ENCODE data around the gene KNG1. TPM values are rescaled to one million over a fixed set of nuclear protein-coding genes. Genes with fewer than 3 reads are reported as not detected.
A peak's percentile ranks its signal among the peaks of the same experiment; 100 is the strongest.

KNG1 gene
- total RNA-seq, 1 experiment from 2014 or later, result 0.25 TPM

DNA sequence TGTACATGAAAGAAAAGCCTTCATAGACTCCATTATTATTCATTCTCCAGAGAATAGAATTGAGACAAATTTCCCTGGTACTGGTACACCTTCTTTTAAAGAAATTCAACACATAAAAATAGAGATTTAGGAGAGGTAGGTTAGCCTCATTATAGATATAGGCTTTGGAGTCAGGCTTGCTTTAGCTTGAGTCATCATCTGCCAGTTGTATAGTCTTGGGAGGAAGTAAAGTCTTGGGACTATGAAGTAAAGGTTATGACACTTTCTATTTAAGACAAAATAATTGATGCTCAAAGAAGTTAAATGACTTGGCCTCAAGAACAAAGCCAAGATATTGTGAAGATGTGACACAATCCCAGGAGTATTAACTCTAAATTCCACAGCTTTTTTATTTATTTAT, 47.0 kb upstream of the KNG1 start:
- POLR2A ChIA-PET, result no interaction called here
- DNase-seq (ENCODE audit: low read depth, low spot score), result no peak

More for the DNA sequence above, 47.0 kb upstream of the KNG1 start:
- TF ChIP-seq, protein P1, sequence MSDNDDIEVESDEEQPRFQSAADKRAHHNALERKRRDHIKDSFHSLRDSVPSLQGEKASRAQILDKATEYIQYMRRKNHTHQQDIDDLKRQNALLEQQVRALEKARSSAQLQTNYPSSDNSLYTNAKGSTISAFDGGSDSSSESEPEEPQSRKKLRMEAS (IDR thresholded peaks at IDR 0.05), result no peak
- TF ChIP-seq POLR2AphosphoS5 (IDR thresholded peaks at IDR 0.05; ENCODE audit: low read depth, low read length) (no peak), CBX3 (IDR thresholded peaks at IDR 0.05; ENCODE audit: low read depth) (no peak), RAD21 (IDR thresholded peaks at IDR 0.05; ENCODE audit: low read depth) (no peak), SIN3A (IDR thresholded peaks at IDR 0.05; ENCODE audit: low read depth) (no peak), SP1 (IDR thresholded peaks at IDR 0.05; ENCODE audit: low read depth) (no peak), ZNF274 (IDR thresholded peaks at IDR 0.05; ENCODE audit: low read depth, low read length) (no peak), TCF7L2 (IDR thresholded peaks at IDR 0.05; ENCODE audit: borderline replicate concordance, extremely low read depth, insufficient read depth, insufficient read length) (no peak), YY1 (IDR thresholded peaks at IDR 0.05; ENCODE audit: extremely low read depth, insufficient replicate concordance, low read depth, low read length) (no peak), EGR1 (IDR thresholded peaks at IDR 0.05; ENCODE audit: low read depth) (no peak), SRF (IDR thresholded peaks at IDR 0.05; ENCODE audit: low read depth) (no peak), POLR2A (IDR thresholded peaks at IDR 0.05; ENCODE audit: borderline replicate concordance, extremely low read depth, insufficient read depth, insufficient read length) (no peak), CEBPB (IDR thresholded peaks at IDR 0.05; ENCODE audit: low read depth) (no peak), EZH2 (IDR thresholded peaks at IDR 0.05) (no peak)
- TF ChIP-seq, protein P2, sequence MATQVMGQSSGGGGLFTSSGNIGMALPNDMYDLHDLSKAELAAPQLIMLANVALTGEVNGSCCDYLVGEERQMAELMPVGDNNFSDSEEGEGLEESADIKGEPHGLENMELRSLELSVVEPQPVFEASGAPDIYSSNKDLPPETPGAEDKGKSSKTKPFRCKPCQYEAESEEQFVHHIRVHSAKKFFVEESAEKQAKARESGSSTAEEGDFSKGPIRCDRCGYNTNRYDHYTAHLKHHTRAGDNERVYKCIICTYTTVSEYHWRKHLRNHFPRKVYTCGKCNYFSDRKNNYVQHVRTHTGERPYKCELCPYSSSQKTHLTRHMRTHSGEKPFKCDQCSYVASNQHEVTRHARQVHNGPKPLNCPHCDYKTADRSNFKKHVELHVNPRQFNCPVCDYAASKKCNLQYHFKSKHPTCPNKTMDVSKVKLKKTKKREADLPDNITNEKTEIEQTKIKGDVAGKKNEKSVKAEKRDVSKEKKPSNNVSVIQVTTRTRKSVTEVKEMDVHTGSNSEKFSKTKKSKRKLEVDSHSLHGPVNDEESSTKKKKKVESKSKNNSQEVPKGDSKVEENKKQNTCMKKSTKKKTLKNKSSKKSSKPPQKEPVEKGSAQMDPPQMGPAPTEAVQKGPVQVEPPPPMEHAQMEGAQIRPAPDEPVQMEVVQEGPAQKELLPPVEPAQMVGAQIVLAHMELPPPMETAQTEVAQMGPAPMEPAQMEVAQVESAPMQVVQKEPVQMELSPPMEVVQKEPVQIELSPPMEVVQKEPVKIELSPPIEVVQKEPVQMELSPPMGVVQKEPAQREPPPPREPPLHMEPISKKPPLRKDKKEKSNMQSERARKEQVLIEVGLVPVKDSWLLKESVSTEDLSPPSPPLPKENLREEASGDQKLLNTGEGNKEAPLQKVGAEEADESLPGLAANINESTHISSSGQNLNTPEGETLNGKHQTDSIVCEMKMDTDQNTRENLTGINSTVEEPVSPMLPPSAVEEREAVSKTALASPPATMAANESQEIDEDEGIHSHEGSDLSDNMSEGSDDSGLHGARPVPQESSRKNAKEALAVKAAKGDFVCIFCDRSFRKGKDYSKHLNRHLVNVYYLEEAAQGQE (IDR thresholded peaks at IDR 0.05; ENCODE audit: low read depth), result no peak
- TF ChIP-seq, protein P3, sequence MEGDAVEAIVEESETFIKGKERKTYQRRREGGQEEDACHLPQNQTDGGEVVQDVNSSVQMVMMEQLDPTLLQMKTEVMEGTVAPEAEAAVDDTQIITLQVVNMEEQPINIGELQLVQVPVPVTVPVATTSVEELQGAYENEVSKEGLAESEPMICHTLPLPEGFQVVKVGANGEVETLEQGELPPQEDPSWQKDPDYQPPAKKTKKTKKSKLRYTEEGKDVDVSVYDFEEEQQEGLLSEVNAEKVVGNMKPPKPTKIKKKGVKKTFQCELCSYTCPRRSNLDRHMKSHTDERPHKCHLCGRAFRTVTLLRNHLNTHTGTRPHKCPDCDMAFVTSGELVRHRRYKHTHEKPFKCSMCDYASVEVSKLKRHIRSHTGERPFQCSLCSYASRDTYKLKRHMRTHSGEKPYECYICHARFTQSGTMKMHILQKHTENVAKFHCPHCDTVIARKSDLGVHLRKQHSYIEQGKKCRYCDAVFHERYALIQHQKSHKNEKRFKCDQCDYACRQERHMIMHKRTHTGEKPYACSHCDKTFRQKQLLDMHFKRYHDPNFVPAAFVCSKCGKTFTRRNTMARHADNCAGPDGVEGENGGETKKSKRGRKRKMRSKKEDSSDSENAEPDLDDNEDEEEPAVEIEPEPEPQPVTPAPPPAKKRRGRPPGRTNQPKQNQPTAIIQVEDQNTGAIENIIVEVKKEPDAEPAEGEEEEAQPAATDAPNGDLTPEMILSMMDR (IDR thresholded peaks at IDR 0.05 in 2 of 3, conservative IDR thresholded peaks at IDR 0.05 in 1 of 3; ENCODE audit: borderline replicate concordance in 1 of 3, insufficient read depth in 1 of 3, low read depth in 2 of 3, low read length in 2 of 3), result no peak
- TF ChIP-seq, protein P4, sequence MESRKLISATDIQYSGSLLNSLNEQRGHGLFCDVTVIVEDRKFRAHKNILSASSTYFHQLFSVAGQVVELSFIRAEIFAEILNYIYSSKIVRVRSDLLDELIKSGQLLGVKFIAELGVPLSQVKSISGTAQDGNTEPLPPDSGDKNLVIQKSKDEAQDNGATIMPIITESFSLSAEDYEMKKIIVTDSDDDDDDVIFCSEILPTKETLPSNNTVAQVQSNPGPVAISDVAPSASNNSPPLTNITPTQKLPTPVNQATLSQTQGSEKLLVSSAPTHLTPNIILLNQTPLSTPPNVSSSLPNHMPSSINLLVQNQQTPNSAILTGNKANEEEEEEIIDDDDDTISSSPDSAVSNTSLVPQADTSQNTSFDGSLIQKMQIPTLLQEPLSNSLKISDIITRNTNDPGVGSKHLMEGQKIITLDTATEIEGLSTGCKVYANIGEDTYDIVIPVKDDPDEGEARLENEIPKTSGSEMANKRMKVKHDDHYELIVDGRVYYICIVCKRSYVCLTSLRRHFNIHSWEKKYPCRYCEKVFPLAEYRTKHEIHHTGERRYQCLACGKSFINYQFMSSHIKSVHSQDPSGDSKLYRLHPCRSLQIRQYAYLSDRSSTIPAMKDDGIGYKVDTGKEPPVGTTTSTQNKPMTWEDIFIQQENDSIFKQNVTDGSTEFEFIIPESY (IDR thresholded peaks at IDR 0.05; ENCODE audit: extremely low read depth, insufficient replicate concordance, low read length), result no peak
- no peak overlapping the region for H3K27ac ChIP-seq (ENCODE audit: low read depth, low read length)
- H3K4me2 ChIP-seq (ENCODE audit: low read length), result peak overlapping the region; percentile 35
- H4K20me1 ChIP-seq (ENCODE audit: insufficient read depth), result no peaks in the 10 kb centered on the region
- no peaks in the 10 kb centered on the region for H3K9me2 ChIP-seq (ENCODE audit: insufficient read depth)
- peaks cover 12% of the 10 kb centered on the region; the same call in 1 of the 2 replicates for H3K27me3 ChIP-seq (ENCODE audit: insufficient read depth, low read length)
- H3K4me3 ChIP-seq (replicated peaks in 1 of 2; ENCODE audit: low read depth in 1 of 2, low read length in 2 of 2), result no peak overlapping the region
- H3K79me2 ChIP-seq (ENCODE audit: insufficient read depth, low read length), result no peaks in the 10 kb centered on the region
- no peaks in the 10 kb centered on the region for H3K9me3 ChIP-seq (ENCODE audit: control insufficient read depth in 1 of 2, insufficient read depth in 1 of 2, low read depth in 1 of 2, low read length in 2 of 2)
- intact Hi-C loops (cut with micrococcal nuclease), result no loop called here
- ChIA-PET RAD21 (ENCODE audit: low non-redundant PET in 1 of 2, low total read pairs in 2 of 2, uncharacterized antibody in 2 of 2, unreplicated experiment in 2 of 2) (no interaction called here), CTCF (interaction anchor here (0.8 to 1.2 kb wide), 2 partner anchors 55 to 83 kb away, joined by 3 read pairs; no protein-coding TSS in a partner anchor)
- no peaks in the 10 kb centered on the region for H3K36me3 ChIP-seq (ENCODE audit: control insufficient read depth in 1 of 2, insufficient read depth in 2 of 2, low read length in 2 of 2)
- H2AFZ ChIP-seq (ENCODE audit: low read depth, low read length, poor library complexity, severe bottlenecking), result peak overlapping the region; percentile 78
- ATAC-seq, result 0 out of 2 replicates have a peak, but pooled peaks have one; percentile 16
- BruUV-seq (replicated peaks), result TSS peak; percentile 90
- no peak overlapping the region for H3K9ac ChIP-seq (ENCODE audit: low read length)
- H3K4me1 ChIP-seq (ENCODE audit: control insufficient read depth in 1 of 2, insufficient read depth in 2 of 2, low read length in 2 of 2), result peaks cover 5 to 20% of the 10 kb centered on the region in 2 experiments; a peak in 3 of 4 replicates

Measured in HCT116 (cell line).